RKO (cell line): ENCODE results near the gene ACER3.
"Not testable (repeated sequence)": the region's sequence is repeated elsewhere in the genome, so short reads cannot be mapped to it uniquely, and the experiment has no call there.

Experiments used
- DNase-seq: peaks from one replicate; pipeline ENCODE4 v3.0.0-alpha.2; 2016; ENCODE audit warnings: low spot score

The ACER3 gene

GRCh38 chr11:76872959-76873827 is 12.5 kb downstream of the ACER3 start:
- DNase-seq = no peak

GRCh38 chr11:76878014-76878413 is 17.3 kb downstream of the ACER3 start:
- no peak for DNase-seq

GRCh38 chr11:76880314-76880713 is 19.6 kb downstream of the ACER3 start:
- no peak for DNase-seq

GRCh38 chr11:76880956-76881355 is 20.2 kb downstream of the ACER3 start:
- no peak for DNase-seq

- DNase-seq = no peak
These were observed 24.8 kb downstream of the ACER3 start for GRCh38 chr11:76885390-76886097.

GRCh38 chr11:76888989-76889388 is 28.3 kb downstream of the ACER3 start:
- no peak for DNase-seq

GRCh38 chr11:76889411-76889975 is 28.8 kb downstream of the ACER3 start:
- no peak for DNase-seq

GRCh38 chr11:76890329-76890728 is 29.6 kb downstream of the ACER3 start:
- no peak for DNase-seq

- no peak for DNase-seq
These were observed 30.6 kb downstream of the ACER3 start for GRCh38 chr11:76891285-76891684.

GRCh38 chr11:76891793-76892192 is 31.1 kb downstream of the ACER3 start:
- DNase-seq = no peak

- no peak for DNase-seq
These were observed 31.6 kb downstream of the ACER3 start for GRCh38 chr11:76892306-76892705.

- no peak for DNase-seq
These were observed 36.5 kb downstream of the ACER3 start for GRCh38 chr11:76897233-76897632.

GRCh38 chr11:76901144-76901543 is 40.4 kb downstream of the ACER3 start:
- DNase-seq = no peak

- not testable (repeated sequence) for DNase-seq
These were observed 40.9 kb downstream of the ACER3 start for GRCh38 chr11:76901622-76902021.

GRCh38 chr11:76902121-76903014 is 41.6 kb downstream of the ACER3 start:
- no peak for DNase-seq

GRCh38 chr11:76903325-76903724 is 42.6 kb downstream of the ACER3 start:
- DNase-seq = no peak

GRCh38 chr11:76910620-76911414 is 50.1 kb downstream of the ACER3 start:
- DNase-seq = no peak

GRCh38 chr11:76911415-76911808 is 50.7 kb downstream of the ACER3 start:
- no peak for DNase-seq

GRCh38 chr11:76916712-76917111 is 56.0 kb downstream of the ACER3 start:
- no peak for DNase-seq

- peak; percentile 78 for DNase-seq
These were observed 58.2 kb downstream of the ACER3 start for GRCh38 chr11:76918941-76919386.

- DNase-seq = no peak
These were observed 58.7 kb downstream of the ACER3 start for GRCh38 chr11:76919467-76919866.
